Activated CD4-positive, alpha-beta T cell treated with anti-CD3 and anti-CD28 coated beads for 4 hours (primary cell): Measurements from ENCODE around the gene CCHCR1.

Experiments used
- DNase-seq, 2 donors: peaks; one replicate each; pipeline ENCODE4 v3.0.0-alpha.2; 2020

The CCHCR1 gene

DNA sequence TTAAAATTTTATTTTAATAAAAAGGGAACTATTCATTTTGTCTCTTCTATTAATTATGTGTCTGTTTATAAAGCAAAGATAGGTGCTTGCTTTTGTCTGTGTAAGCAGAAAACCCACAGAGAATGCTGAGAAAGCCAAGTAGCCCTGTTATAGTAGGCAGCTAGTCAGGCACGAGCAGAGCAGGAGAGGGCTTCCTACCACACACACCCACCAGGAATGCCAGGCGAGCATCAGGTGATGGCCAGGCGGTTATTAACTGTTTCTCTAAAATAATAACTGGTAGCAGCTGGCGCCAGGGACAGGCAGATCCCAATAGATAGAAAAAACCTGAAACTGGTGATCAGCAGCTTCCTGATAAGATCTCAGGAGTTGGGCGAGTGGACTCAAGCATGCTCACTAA lies 60.9 kb downstream of the CCHCR1 start:
- no peak for DNase-seq

- no peak for DNase-seq
Measured at GRCh38 chr6:31096215-31096614, 61.4 kb downstream of the CCHCR1 start.

GRCh38 chr6:31094389-31094881 lies 63.2 kb downstream of the CCHCR1 start:
- DNase-seq, result peak; percentile 14 to 20

DNA sequence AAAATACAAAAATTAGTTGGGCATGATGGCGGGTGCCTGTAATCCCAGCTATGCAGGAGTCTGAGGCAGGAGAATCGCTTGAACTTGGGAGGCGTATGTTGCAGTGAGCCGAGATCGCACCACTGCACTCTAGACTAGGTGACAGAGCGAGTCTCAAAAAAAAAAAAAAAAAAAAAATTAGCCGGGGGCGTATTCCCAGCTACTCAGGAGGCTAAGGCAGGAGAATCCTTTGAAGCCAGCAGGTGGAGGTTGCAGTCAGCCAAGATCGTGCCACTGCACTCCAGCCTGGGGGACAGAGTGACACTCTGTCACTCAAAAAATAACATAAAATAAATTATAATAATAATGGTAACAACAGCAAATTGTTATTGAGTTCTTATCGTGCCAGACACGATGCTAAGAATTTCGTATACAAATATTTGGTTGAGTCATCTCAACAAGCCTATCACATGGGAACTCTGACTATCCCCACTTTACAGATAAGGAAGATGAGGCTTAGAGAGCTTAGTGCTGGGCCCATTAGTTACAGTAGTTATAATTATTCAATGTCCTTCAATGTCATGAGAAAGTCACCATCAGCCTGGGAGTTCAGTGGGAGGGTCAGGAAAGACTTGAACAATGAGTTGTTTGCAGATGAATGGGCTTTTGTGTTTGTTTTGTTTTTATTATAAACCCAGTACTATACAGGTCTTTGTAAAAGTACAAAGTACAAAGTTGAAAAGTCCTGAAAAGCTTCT lies 64.7 kb downstream of the CCHCR1 start:
- DNase-seq, result no peak
